ENCODE results near the gene C1S.
"Not testable (repeated sequence)": the region's sequence is repeated elsewhere in the genome, so short reads cannot be mapped to it uniquely, and the experiment has no call there.

The C1S gene

DNA sequence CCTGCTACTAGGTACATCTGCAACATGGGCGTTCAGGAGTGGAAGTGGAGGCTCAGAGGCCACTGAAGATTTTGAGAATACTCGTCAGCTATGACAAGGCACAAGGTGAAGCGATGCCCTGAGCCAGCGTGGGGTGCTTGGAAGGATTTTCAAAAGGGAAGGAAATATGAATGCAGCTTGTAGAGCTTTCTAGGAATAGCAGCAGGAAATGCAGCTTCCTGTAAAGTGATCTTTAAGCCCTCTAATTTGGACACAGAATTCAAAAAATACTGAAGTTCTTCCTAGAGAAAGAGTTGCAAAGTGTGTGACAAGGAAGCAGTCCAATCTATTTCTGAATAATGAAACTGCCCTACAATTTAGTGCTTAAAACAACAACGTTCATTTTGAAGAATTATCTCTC is 13.2 kb upstream of the C1S start:
- DNase-seq (ENCODE audit: low spot score), result no peak
- TF ChIP-seq, protein P1, sequence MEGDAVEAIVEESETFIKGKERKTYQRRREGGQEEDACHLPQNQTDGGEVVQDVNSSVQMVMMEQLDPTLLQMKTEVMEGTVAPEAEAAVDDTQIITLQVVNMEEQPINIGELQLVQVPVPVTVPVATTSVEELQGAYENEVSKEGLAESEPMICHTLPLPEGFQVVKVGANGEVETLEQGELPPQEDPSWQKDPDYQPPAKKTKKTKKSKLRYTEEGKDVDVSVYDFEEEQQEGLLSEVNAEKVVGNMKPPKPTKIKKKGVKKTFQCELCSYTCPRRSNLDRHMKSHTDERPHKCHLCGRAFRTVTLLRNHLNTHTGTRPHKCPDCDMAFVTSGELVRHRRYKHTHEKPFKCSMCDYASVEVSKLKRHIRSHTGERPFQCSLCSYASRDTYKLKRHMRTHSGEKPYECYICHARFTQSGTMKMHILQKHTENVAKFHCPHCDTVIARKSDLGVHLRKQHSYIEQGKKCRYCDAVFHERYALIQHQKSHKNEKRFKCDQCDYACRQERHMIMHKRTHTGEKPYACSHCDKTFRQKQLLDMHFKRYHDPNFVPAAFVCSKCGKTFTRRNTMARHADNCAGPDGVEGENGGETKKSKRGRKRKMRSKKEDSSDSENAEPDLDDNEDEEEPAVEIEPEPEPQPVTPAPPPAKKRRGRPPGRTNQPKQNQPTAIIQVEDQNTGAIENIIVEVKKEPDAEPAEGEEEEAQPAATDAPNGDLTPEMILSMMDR (IDR thresholded peaks at IDR 0.05; ENCODE audit: extremely low read depth, missing control alignments), result no peak

DNA sequence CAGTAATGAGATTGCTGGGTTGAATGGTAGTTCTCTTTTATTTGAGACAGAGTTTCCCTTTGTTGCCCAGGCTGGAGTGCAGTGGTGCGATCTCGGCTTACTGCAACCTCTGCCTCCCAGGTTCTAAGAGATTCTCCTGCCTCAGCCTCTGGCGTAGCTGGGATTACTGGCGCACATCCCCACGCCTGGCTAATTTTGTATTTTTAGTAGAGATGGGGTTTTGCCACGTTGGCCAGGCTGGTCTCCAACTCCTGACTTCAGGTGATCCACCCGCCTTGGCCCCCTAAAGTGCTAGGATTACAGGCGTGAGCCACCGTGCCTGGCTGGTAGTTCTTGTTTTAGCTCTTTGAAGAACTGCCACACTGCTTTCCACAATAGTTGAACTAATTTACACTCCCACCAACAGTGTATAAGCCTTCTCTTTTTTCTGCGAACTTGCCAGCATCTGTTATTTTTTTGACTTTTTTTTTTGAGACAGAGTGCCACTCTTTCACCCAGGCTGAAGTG is 11.0 kb upstream of the C1S start:
- not testable (repeated sequence) for DNase-seq (ENCODE audit: low spot score)

DNA sequence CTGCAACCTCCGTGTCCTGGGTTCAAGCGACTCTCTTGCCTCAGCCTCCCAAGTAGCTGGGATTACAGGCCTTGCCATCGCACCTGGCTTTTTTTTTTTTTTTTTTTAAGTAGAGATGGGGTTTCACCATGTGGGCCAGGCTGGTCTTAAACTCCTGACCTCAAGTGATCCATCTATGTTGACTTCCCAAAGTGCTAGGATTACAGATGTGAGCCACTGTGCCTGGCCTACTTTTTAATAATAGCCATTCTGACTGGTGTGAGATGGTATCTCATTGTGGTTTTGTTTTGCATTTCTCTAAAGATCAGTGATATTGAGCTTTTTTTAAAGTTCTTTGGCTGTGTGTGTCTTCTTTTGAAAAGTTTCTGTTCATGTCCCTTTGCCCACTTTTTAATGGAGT is 10.5 kb upstream of the C1S start:
- not testable (repeated sequence) for DNase-seq (ENCODE audit: low spot score)

DNA sequence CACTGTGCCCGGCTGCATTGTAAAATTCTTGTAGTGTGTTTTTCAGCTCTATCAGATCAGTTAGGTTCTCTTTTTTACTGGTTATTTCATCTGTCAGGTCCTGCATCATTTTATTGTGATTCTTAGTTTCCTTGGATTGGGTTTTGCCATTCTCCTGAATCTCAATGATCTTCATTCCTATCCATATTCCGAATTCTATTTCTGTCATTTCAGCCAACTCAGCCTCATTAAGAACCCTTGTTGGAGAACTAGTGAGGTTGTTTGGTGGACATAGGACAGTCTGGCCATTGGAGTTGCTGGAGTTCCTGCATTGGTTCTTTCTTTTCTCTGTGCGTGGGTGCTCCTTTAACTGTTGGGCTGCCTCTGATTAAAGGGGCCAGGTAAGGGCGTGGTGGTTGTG is 5.6 kb upstream of the C1S start:
- DNase-seq (ENCODE audit: low spot score), result no peak
- TF ChIP-seq, protein P1 (IDR thresholded peaks at IDR 0.05; ENCODE audit: extremely low read depth, missing control alignments), result no peak

DNA sequence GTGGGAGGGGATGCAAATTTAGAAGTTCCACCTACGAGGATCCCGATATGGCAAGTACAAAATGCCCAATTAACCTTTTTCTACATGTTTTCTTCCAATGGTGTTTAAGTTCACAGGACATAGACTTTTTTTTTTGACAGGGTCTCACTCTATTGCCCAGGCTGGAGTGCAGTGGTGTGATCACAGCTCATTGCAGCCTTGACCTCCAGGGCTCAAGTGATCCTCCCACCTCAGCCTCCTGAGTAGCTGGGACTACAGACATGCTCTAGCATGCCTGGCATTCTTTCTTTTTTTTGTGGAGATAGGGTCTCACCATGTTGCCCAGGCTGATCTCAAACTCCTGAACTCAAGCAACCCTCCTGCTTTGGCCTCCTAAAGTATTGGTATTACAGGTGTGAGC is 4.8 kb upstream of the C1S start:
- DNase-seq (ENCODE audit: low spot score), result not testable (repeated sequence)

DNA sequence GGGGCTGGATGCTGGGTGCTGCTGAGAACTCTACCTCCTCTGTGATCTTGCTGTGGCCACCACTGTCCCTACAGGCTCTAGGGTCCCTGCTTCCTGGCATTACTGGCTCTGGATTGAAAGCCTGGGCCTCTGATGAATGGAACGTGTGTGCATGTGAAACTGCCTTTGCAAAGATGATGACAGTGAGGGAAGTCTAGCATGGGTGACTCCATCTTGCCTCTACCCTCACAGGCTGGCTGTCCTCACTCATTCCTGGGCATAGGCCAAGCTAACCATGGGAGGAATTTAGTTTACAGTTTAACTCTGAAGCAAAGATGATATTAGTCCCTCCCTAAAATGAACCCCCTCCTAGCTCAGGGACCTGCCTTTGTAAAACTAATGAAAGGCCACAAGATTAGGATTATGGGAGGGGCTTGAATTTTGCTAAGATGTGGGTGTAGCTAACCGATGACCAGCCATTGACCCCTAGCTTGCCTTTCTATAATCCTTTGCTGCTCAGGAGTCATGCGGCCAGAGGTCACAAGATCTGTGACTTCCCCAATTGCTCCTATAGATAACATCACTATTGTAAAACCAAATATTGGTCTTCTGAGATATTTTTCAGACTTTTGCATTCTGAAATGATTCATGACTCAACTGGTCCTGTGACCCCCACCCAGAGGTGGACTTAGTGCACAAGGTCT is 2.2 kb upstream of the C1S start:
- TF ChIP-seq, protein P1 (IDR thresholded peaks at IDR 0.05; ENCODE audit: extremely low read depth, missing control alignments), result no peak
- DNase-seq (ENCODE audit: low spot score), result no peak

DNA sequence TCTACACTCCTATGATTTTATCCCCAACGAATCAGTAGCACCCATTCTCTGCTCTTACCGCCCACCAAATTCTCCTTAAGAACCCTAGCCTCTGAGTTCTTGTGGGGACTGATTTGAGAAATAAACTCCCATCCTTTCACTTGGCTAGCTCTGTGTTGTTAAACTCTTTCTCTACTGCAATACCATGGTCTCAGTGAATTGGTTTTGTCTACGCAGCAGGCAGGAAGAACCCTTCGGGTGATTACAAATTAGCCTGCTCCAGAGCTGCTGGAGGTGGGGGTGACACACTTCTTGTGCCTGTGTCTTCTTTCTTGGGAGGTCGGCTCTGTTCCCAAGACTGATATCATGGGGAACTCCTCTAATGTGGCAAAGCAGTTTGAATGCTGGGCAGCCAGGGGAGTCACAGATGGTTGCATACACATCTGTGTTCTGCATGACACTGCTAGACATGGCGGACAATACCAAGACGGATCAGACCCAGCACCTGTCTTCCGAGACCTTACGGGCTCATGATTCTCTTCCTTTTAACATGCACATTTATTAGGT is 1.6 kb upstream of the C1S start:
- TF ChIP-seq, protein P1 (IDR thresholded peaks at IDR 0.05; ENCODE audit: extremely low read depth, missing control alignments), result no peak
- DNase-seq (ENCODE audit: low spot score), result no peak

DNA sequence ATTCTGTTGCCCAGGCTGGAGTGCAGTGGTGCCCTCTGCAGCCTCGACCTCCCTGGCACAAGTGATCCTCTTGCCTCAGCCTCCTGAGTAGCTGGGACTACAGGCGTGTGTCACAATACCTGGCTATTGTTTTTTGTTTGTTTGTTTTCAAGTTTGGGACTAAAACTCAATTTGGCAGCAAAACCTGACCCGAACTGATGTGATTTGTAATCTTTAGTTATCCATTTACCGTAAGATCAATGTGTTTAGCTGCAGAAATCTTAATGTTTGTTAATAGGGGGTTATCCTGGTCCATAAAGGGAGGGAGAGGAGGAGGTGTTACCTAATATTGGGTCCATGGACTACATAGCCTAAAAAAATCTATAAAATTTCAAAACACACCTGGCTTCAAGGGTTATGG is 738 bp upstream of the C1S start:
- TF ChIP-seq, protein P1 (IDR thresholded peaks at IDR 0.05; ENCODE audit: extremely low read depth, missing control alignments), result no peak
- DNase-seq (ENCODE audit: low spot score), result no peak

DNA sequence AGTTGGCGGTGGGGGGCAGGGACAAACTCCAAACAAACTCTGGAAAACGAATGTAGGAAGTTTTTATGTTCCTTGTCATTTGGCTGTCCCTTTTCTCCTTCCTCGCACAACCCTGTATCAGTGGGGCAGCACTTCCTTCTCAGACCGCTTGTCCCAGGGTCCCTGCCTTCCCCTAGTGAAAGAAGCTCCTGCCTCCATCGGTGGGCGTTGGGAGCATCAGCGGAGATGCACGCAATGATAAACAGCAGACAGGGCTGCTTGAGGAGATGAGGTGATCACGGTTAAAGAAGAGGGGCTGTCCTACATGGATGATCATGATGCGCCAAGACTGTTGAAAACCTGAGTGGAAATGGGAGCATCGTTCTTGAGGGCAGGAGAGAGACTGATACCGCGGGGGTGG is 620 bp downstream of the C1S start:
- TF ChIP-seq, protein P1 (IDR thresholded peaks at IDR 0.05; ENCODE audit: extremely low read depth, missing control alignments), result no peak
- no peak for DNase-seq (ENCODE audit: low spot score)

Measured in GM20000 (cell line).